ENCODE data around the gene LIPC. TPM values are rescaled to one million over a fixed set of nuclear protein-coding genes. Genes with fewer than 3 reads are reported as not detected.

LIPC gene
- total RNA-seq, 4 donors from 2014 or later = 0.28 to 0.51 TPM; not detected in 2

DNA sequence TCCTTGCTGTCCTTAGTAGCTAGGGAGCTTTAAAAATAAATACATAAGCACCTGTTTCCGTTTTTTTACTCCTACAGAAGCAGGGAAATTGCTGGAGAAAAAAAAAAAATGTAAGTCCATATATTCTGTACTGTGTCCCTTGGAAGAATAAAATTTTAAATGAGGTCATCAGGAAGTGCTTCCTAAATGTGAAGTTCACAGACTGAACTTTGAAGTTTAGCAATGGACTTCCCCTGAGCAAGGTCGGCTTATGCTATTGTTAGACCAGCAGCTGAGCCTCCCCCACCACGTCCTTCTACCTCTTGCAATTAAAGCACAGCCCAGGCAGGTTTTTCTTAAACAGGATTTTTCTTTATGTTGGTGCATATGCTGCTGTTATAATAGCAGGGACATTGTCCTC lies 26.3 kb downstream of the LIPC start:
- no peaks in the 10 kb centered on the region for H3K4me1 ChIP-seq
- no peaks in the 10 kb centered on the region for H3K36me3 ChIP-seq
- peak overlapping the region in 1 of 2 donors; percentile 56 for H3K27ac ChIP-seq
- no peaks in the 10 kb centered on the region for H3K9me3 ChIP-seq
- no peak overlapping the region for H3K4me3 ChIP-seq
- intact Hi-C loops (cut with DNase I; ENCODE audit: low total_unique reads) = no loop called here
- H3K27me3 ChIP-seq = no peaks in the 10 kb centered on the region
- TF ChIP-seq CTCF (IDR thresholded peaks at IDR 0.05) (no peak), POLR2A (IDR thresholded peaks at IDR 0.05) (no peak)
- DNase-seq = peak in 1 of 2 donors; percentile 28

GRCh38 chr15:58459045-58459444 lies 27.3 kb downstream of the LIPC start:
- H3K4me1 ChIP-seq = no peaks in the 10 kb centered on the region
- H3K27me3 ChIP-seq = no peaks in the 10 kb centered on the region
- H3K9me3 ChIP-seq = no peaks in the 10 kb centered on the region
- no peak for DNase-seq
- peak overlapping the region; percentile 38 to 56 for H3K27ac ChIP-seq
- no peak for TF ChIP-seq CTCF (IDR thresholded peaks at IDR 0.05)
- TF ChIP-seq POLR2A (IDR thresholded peaks at IDR 0.05) = no peak
- no peak overlapping the region for H3K4me3 ChIP-seq
- no peaks in the 10 kb centered on the region for H3K36me3 ChIP-seq
- intact Hi-C loops (cut with DNase I; ENCODE audit: low total_unique reads) = no loop called here

- Histone ChIP-seq H3K9me3 (no peaks in the 10 kb centered on the region), H3K4me3 (no peak overlapping the region), H3K36me3 (no peaks in the 10 kb centered on the region), H3K27ac (peak overlapping the region; percentile 50 to 56), H3K27me3 (no peaks in the 10 kb centered on the region), H3K4me1 (no peaks in the 10 kb centered on the region)
- peak in 1 of 2 donors; percentile 60 for DNase-seq
- TF ChIP-seq CTCF (IDR thresholded peaks at IDR 0.05) (no peak), POLR2A (IDR thresholded peaks at IDR 0.05) (no peak)
- intact Hi-C loops (cut with DNase I; ENCODE audit: low total_unique reads) = no loop called here
Observed at GRCh38 chr15:58459560-58459959, 27.8 kb downstream of the LIPC start.

DNA sequence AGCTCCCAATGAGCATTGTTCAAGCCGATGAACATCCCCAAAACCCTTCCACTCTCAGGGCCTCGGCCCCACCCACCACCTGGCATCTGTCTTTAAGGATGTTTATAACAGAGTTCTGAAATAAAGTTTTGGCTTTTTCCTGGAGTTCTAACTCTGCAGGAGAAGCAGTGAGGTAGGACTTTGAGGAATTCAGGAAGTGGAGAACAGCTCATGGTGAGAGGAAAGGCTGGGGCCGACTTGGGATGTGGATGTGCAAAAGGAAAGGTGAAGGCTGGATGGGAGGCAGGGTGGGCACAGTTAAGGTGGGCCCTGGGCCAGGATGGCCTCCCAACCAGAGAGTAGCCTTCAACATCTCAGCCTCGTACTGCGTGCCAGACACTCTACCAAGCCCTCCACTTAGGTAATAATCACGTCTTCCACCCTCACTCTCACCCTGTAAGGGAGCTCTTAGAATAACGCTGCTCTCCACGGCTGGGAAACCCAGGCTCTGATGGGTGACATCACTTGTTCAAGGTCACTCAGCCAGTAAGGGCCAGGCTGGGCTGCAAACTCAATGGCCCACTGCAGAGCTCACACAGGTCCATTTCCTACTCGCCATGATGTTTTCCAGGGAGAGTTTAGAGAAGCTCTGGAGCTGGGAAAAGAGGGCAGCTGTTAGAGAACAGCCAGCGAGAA lies 28.5 kb downstream of the LIPC start:
- Histone ChIP-seq H3K4me3 (no peak overlapping the region), H3K36me3 (no peaks in the 10 kb centered on the region), H3K27me3 (no peaks in the 10 kb centered on the region), H3K4me1 (no peaks in the 10 kb centered on the region), H3K9me3 (no peaks in the 10 kb centered on the region), H3K27ac (peak overlapping the region; percentile 50 to 56)
- no peak for DNase-seq
- intact Hi-C loops (cut with DNase I; ENCODE audit: low total_unique reads) = no loop called here
- TF ChIP-seq CTCF (IDR thresholded peaks at IDR 0.05) (no peak), POLR2A (IDR thresholded peaks at IDR 0.05) (no peak)

GRCh38 chr15:58460872-58461271 lies 29.1 kb downstream of the LIPC start:
- no peak for DNase-seq
- intact Hi-C loops (cut with DNase I; ENCODE audit: low total_unique reads) = no loop called here
- TF ChIP-seq CTCF (IDR thresholded peaks at IDR 0.05) (no peak), POLR2A (IDR thresholded peaks at IDR 0.05) (no peak)
- Histone ChIP-seq H3K27me3 (no peaks in the 10 kb centered on the region), H3K4me1 (no peaks in the 10 kb centered on the region), H3K9me3 (no peaks in the 10 kb centered on the region), H3K4me3 (no peak overlapping the region), H3K27ac (no peak overlapping the region), H3K36me3 (no peaks in the 10 kb centered on the region)
